Fibroblast of lung (primary cell): ENCODE measurements around the gene SLC26A8. TPM values are rescaled to one million over a fixed set of nuclear protein-coding genes. Genes with fewer than 3 reads are reported as not detected.

Experiments used
- DNase-seq, 2 donors: peaks; one replicate each; pipeline versions ENCODE4 v3.0.0 to v3.0.0-alpha.2; 2010; ENCODE audit warnings: low read depth in 2 of 2
- H2AFZ ChIP-seq: 2 replicates; pipeline ENCODE4 v1.5.1; 2012; ENCODE audit warnings: low read length, control low read depth, inconsistent platforms
- H3K27ac ChIP-seq: 2 replicates; pipeline ENCODE4 v1.5.1; 2011; ENCODE audit warnings: low read length, control low read depth; ENCODE audit not compliant: insufficient read depth
- H3K27me3 ChIP-seq: 2 replicates; pipeline ENCODE4 v1.5.1; 2011; ENCODE audit warnings: mild to moderate bottlenecking, low read length; ENCODE audit not compliant: control insufficient read depth, insufficient read depth
- H3K36me3 ChIP-seq: 2 replicates; pipeline ENCODE4 v1.5.1; 2011; ENCODE audit warnings: low read length; ENCODE audit not compliant: control insufficient read depth, insufficient read depth
- H3K4me1 ChIP-seq: 2 replicates; pipeline ENCODE4 v1.5.1; 2011; ENCODE audit warnings: low read length; ENCODE audit not compliant: control insufficient read depth, insufficient read depth; ENCODE audit errors: extremely low read depth
- H3K4me2 ChIP-seq: 2 replicates; pipeline ENCODE4 v1.5.1; 2011; ENCODE audit warnings: low read length, control low read depth; ENCODE audit not compliant: insufficient read depth; ENCODE audit errors: extremely low read depth
- H3K4me3 ChIP-seq, 4 experiments: fragments of 200-600 bp in 1 of 4; sonication (generic) in 1 of 4; replicated peaks in 1 of 4; 2 replicates each; pipeline ENCODE4 v1.5.1; 2011 to 2016; ENCODE audit warnings: low read length in 4 of 4, low read depth in 3 of 4, mild to moderate bottlenecking in 3 of 4, control low read depth in 2 of 4, inconsistent platforms in 1 of 4, mixed read lengths in 1 of 4; ENCODE audit not compliant: insufficient read depth in 1 of 4; ENCODE audit errors: control extremely low read depth in 1 of 4
- H3K79me2 ChIP-seq: 2 replicates; pipeline ENCODE4 v1.5.1; 2012; ENCODE audit warnings: mild to moderate bottlenecking, low read length, inconsistent platforms; ENCODE audit not compliant: control insufficient read depth, insufficient read depth
- H3K9ac ChIP-seq: 2 replicates; pipeline ENCODE4 v1.5.1; 2011; ENCODE audit warnings: mild to moderate bottlenecking, low read length, control low read depth; ENCODE audit not compliant: insufficient read depth
- H3K9me3 ChIP-seq: 2 replicates; pipeline ENCODE4 v1.5.1; 2012; ENCODE audit warnings: low read depth, low read length; ENCODE audit not compliant: control insufficient read depth, insufficient read depth
- H4K20me1 ChIP-seq: 2 replicates; pipeline ENCODE4 v1.5.1; 2011; ENCODE audit warnings: low read length; ENCODE audit not compliant: control insufficient read depth, insufficient read depth; ENCODE audit errors: extremely low read depth
- CTCF ChIP-seq, 2 donors: IDR thresholded peaks in 1 of 2; conservative IDR thresholded peaks in 1 of 2; 1 replicate in 1 of 2; 2 replicates in 1 of 2; pipeline ENCODE4 v1.5.1; 2011 to 2012; ENCODE audit warnings: low read length in 2 of 2, control low read depth in 1 of 2, inconsistent platforms in 1 of 2, low read depth in 1 of 2, mild to moderate bottlenecking in 1 of 2
- EZH2 ChIP-seq: IDR thresholded peaks from 2 replicates; pipeline ENCODE4 v1.5.1; 2012; ENCODE audit warnings: low read length, control low read depth, mild to moderate bottlenecking; ENCODE audit errors: missing control alignments
- polyA plus RNA-seq, 2 donors: library from polyadenylated mRNA; depleted of rRNA in 1 of 2; stranded (reverse) in 1 of 2; unstranded in 1 of 2; fragments of >200 nt; gene quantifications; 2 replicates each; pipeline ENCODE4 v1.2.1, GENCODE V29; 2011 to 2012; ENCODE audit warnings: missing spikeins in 1 of 2
- total RNA-seq: library from RNA; depleted of rRNA; stranded (reverse); fragments of >200 nt; gene quantifications from 2 replicates; pipeline ENCODE4 v1.2.1, GENCODE V29; 2014

Gene SLC26A8
- total and polyA plus RNA-seq, 2 donors (not counting 1 experiment from before 2014, with no cell fraction given), result not detected

GRCh38 chr6:35898003-35898402 lies 126.4 kb downstream of the SLC26A8 start:
- no peaks in the 10 kb centered on the region for H4K20me1 ChIP-seq
- H2AFZ ChIP-seq, result no peak overlapping the region
- H3K4me3 ChIP-seq, result no peak overlapping the region
- no peaks in the 10 kb centered on the region for H3K27me3 ChIP-seq
- TF ChIP-seq CTCF (conservative IDR thresholded peaks at IDR 0.05 in 1 of 2, IDR thresholded peaks at IDR 0.05 in 1 of 2; ENCODE audit: low read depth in 1 of 2, low read length in 2 of 2), result no peak
- no peak for TF ChIP-seq EZH2
- H3K79me2 ChIP-seq, result peaks cover 20% of the 10 kb centered on the region
- H3K36me3 ChIP-seq, result no peaks in the 10 kb centered on the region
- H3K9ac ChIP-seq, result no peak overlapping the region
- no peaks in the 10 kb centered on the region for H3K9me3 ChIP-seq
- H3K4me1 ChIP-seq, result no peaks in the 10 kb centered on the region
- no peak overlapping the region for H3K27ac ChIP-seq
- DNase-seq, result no peak
- no peak overlapping the region for H3K4me2 ChIP-seq

- H3K4me2 ChIP-seq, result no peak overlapping the region
- no peak overlapping the region for H2AFZ ChIP-seq
- no peaks in the 10 kb centered on the region for H3K4me1 ChIP-seq
- no peak overlapping the region for H3K27ac ChIP-seq
- no peaks in the 10 kb centered on the region for H3K36me3 ChIP-seq
- no peak overlapping the region for H3K9ac ChIP-seq
- no peaks in the 10 kb centered on the region for H3K9me3 ChIP-seq
- H3K79me2 ChIP-seq, result peaks cover 20% of the 10 kb centered on the region
- H4K20me1 ChIP-seq, result no peaks in the 10 kb centered on the region
- no peak overlapping the region for H3K4me3 ChIP-seq
- no peak for DNase-seq
- H3K27me3 ChIP-seq, result no peaks in the 10 kb centered on the region
- TF ChIP-seq EZH2 (no peak), CTCF (conservative IDR thresholded peaks at IDR 0.05 in 1 of 2, IDR thresholded peaks at IDR 0.05 in 1 of 2; ENCODE audit: low read depth in 1 of 2, low read length in 2 of 2) (no peak)
Observed at GRCh38 chr6:35897486-35897885, 127.0 kb downstream of the SLC26A8 start.

DNA sequence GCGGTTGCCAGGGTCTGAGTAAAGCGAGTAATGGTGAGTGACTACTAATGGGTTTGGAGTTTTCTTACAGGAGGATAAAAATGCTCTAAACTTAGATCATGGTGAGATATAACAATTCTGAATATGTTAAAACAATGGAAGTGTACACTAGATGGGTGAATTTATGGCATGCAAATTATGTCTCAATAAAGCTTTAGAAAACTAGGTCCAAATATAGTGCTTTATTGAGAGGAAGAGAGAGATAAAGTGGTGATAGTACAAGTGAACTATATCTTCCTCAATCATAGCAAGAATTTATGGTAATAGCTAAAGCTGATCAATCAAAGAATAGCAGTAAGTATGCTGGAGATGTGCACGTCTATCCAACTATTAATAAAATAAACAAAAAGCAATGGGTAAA lies 127.4 kb downstream of the SLC26A8 start:
- Histone ChIP-seq H3K9me3 (no peaks in the 10 kb centered on the region), H3K4me1 (no peaks in the 10 kb centered on the region), H3K27ac (no peak overlapping the region), H4K20me1 (no peaks in the 10 kb centered on the region), H3K9ac (no peak overlapping the region), H3K36me3 (no peaks in the 10 kb centered on the region), H2AFZ (no peak overlapping the region), H3K4me2 (no peak overlapping the region), H3K4me3 (no peak overlapping the region), H3K79me2 (peaks cover 18% of the 10 kb centered on the region), H3K27me3 (no peaks in the 10 kb centered on the region)
- TF ChIP-seq CTCF (conservative IDR thresholded peaks at IDR 0.05 in 1 of 2, IDR thresholded peaks at IDR 0.05 in 1 of 2; ENCODE audit: low read depth in 1 of 2, low read length in 2 of 2) (no peak), EZH2 (no peak)
- DNase-seq, result no peak
